Stimulated activated CD4-positive, alpha-beta T cell treated with anti-CD3 and anti-CD28 coated beads, Interleukin-4, amount 100 ng/mL, for 4 hours (primary cell): ENCODE results near the gene OR4K14.
"Not testable (repeated sequence)": the region's sequence is repeated elsewhere in the genome, so short reads cannot be mapped to it uniquely, and the experiment has no call there.

Experiments used
- DNase-seq, 2 experiments: peaks; one replicate each; pipeline ENCODE4 v3.0.0-alpha.2; 2020

The OR4K14 gene

GRCh38 chr14:20019257-20019865 lies at the start of gene OR4K14:
OR4K14 (minus strand) TSS chr14:20019307; CDS start chr14:20015193, 4,114 bp downstream.
- DNase-seq: no peak

- no peak for DNase-seq
These were observed 40.6 kb upstream of the OR4K14 start, which contains the start of gene OR4L1 for GRCh38 chr14:20059745-20060144. OR4L1 (plus strand) TSS chr14:20060045; CDS start chr14:20060045, 0 bp downstream.

- no peak for DNase-seq
These were observed 29.1 kb upstream of the OR4K14 start for GRCh38 chr14:20048202-20048601.

GRCh38 chr14:20044243-20044642 lies 25.1 kb upstream of the OR4K14 start:
- no peak for DNase-seq

- no peak for DNase-seq
These were observed 16.8 kb upstream of the OR4K14 start, which contains the start of gene OR4K13 for GRCh38 chr14:20035938-20036337. OR4K13 (minus strand) TSS chr14:20036038; CDS start chr14:20034758, 1,280 bp downstream.

- no peak for DNase-seq
These were observed 16.3 kb upstream of the OR4K14 start for GRCh38 chr14:20035449-20035848.

GRCh38 chr14:20031058-20031457 lies 12.0 kb upstream of the OR4K14 start:
- no peak for DNase-seq

GRCh38 chr14:20008156-20008555 lies 11.0 kb downstream of the OR4K14 start:
- no peak for DNase-seq

GRCh38 chr14:20002319-20002718 lies 16.8 kb downstream of the OR4K14 start:
- DNase-seq: no peak

GRCh38 chr14:20001863-20002262 lies 17.2 kb downstream of the OR4K14 start, which contains the start of gene OR4Q2:
OR4Q2 (plus strand) TSS chr14:20002163.
- DNase-seq: no peak

- no peak for DNase-seq
These were observed 25.7 kb downstream of the OR4K14 start for GRCh38 chr14:19993438-19993837.

- no peak for DNase-seq
These were observed 43.8 kb downstream of the OR4K14 start, which contains the start of gene OR4K15 for GRCh38 chr14:19975291-19975690. OR4K15 (plus strand) TSS chr14:19975591; CDS start chr14:19975591, 0 bp downstream.

GRCh38 chr14:19974844-19975243 lies 44.3 kb downstream of the OR4K14 start:
- DNase-seq: no peak

GRCh38 chr14:19969735-19970134 lies 49.4 kb downstream of the OR4K14 start:
- not testable (repeated sequence) for DNase-seq
